ENCODE measurements around the gene DPP10.

The DPP10 gene

DNA sequence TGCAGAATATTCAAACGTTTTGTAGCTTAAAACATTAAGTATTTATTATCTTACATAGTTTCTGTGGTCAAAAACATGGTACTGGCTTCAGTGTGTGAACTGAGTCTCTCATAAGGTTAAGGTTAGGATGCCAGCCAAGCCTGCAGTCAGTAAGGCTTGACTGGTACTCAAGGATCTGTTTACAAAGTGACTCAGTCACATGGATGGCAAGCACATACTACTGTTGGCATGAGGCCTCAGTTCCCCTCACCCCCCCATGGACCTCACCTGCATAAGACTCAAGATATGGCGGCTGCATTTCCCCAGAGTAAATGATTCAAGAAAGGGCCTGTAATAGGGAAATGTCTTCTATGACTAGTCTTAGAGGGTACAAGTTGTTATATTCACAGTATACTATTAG is 1167.5 kb downstream of the DPP10 start:
- no peak for DNase-seq

DNA sequence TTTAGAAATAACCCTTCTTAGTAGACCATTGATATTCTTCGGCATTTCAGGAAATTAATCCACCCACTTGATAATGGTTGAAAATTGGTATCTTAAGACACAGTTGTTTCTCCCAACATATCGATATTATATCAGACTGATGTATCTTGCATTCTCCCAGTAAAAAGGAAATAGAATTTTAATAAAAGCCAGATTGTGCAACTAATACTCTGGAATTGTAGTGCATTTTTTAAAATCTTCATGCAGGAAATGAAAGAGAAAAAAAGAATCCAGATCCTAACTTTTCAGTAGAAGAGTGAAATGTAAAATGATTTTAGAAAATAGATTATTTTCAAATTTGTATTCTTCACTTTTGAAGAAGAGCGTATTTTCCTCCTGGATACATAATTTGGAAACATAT is 1168.4 kb downstream of the DPP10 start:
- DNase-seq: no peak

DNA sequence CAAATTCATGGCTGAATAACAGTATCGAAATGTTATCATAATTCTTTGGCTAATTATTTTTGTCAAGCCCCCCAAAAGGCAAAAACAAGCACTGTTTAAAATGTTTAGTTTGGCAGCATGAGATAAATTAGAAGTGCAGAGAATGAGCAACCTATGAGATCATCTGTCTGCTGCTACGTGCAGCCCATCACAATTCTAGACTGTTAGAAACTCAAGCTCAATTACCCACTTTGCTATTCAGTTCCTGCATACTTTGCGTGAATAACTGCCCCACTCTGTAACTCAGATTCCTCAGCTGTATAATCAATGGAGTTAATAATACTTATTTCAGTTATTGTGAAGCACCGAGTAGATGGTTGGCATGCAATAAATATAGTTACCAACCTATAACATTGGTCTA is 1181.9 kb downstream of the DPP10 start:
- no peak for DNase-seq

DNA sequence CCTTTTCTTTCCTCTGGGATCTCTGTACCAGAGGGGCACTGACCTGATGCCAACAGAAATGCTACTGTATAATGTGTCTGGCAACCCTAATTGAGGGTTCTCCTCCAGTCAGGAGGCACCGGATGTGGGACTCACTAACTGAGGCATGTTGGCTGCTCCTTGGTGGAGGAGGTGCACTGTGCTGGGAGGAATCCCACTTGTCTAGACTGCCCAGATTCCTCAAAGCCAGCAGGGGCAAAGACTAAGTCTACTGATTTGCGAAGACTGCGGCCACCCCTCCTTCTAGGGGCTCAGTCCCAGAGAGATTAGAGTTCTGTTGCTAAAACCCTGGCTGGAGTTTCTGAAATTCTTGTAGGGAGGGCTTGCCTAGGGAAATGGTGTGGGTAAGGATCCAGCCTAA is 1192.1 kb downstream of the DPP10 start:
- no peak for DNase-seq

DNA sequence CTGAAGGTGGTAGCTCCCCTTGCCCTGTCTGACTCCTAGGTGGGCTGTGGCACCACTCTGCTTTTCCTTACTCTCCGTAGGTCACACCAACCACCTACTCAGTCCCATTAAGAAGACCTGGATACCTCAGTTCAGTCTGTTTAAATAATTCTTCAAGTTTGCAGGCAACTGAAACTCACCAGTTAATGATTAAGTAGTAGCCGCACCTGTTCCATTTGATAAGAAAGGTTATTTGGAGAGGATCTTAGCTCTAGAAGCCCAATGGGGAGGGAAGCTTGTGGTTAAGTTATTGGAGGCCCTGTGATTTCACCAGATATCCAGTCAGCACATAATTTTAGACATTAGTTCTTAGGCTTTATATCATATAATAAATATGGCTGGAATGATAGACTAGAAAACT is 1193.0 kb downstream of the DPP10 start:
- no peak for DNase-seq

DNA sequence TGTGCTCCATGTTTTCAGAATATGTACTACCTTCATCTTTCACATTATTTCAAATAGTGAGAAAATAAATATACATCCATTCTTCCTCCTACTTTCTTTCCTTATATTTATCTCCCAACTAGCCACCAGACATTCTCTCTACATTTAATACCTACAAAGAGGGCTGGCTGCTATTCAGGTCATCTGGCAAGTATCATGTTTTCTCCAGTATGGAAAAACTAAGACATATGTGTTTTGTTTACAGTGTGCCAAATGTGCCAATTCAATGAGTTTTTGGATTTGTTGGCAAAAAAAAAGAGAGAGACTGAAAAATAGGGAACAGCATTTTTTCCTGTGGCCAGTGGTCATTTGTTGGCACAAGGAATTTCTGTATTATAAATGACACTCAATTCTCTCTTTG is 1207.3 kb downstream of the DPP10 start:
- no peak for DNase-seq

DNA sequence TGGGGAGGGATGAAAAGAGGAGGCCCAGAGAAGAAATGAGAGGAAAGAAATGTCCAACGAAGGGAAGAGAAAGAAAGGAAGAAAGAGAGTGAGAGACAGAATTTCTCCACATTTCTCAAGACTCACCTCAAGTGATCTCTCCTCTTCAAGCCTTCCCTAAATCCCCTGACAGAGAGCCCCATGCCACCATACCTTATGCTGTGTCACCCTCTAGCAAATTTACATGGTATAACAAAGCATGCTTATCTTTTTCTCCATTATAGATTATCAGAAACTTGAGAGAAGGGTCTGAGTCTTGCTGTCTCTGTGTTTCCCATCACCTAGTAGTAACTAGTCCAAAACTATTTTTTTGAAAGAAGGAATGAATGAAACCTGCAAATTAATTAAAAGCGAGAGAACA is 1208.4 kb downstream of the DPP10 start:
- DNase-seq: no peak

DNA sequence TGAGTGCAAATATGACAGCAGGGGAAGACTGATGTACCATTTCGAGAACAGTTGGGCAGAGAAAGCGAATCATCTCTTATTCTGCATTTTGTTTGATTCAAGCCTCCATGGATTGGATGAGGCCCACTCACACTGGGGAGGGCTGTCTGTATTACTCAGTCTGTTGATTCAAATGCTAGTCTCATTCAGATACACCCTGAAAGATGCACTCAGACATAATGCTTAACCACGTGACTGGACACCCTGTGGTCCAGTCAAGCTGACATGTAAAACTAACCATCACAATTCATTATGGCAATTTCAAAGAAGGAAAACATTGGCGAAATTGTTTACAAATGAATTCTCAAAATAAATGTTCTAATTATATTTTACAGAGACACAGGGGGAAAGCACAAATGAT is 1210.2 kb downstream of the DPP10 start:
- no peak for DNase-seq

DNA sequence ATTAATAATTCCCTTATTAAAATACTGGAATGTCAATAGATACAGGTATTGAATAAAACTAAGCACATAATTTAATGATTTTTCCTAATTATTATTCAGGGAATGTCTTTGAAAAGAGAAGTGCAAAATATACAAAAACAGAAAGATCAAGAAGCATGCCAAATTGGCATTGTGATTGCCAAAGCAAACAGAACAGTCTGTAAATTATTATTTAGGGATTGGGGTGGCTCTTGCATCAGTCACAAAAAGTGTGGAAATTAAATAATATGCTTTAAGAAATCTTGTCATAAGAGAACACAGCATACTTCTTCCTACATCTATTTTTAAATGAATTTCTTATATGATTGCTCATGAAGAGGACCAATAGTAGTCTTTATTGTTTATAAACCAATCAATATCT is 1211.9 kb downstream of the DPP10 start:
- DNase-seq: no peak

DNA sequence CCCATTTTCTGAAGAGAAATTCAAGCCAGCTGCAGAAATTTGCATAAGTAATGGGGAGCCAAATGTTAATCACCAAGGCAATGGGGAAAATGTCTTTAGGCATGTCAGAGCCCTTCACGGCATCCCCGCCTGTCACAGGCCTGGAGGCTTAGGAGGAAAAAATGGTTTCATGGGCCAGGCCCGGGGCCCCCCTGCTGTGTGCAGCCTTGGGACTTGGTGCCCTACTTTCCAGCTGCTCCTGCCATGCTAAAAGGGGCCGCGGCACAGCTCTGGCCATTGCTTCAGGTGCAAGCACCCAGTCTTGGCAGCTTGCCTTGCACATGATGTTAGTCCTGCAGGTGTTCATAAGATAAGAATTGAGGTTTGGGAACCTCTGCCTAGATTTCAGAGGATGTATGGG is 1235.7 kb downstream of the DPP10 start:
- DNase-seq: no peak

DNA sequence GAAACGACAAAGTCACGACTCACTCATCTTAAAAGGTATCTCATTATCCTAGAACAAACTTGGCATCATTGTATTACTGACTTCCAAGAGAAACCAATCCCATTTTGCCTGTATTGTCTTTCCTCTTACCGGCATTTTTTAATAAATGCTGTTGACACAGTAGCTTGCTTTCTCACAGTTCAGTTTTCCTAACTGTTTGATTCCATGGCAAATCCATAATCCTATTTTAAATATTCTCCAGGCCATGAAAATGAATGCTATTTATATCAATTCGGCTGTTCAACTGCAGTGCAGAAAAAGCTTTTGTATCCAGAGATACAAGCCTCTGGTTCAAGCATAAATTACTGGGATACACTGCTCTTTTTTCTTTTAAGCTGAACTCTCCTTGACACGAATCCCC is 1241.9 kb downstream of the DPP10 start:
- no peak for DNase-seq

DNA sequence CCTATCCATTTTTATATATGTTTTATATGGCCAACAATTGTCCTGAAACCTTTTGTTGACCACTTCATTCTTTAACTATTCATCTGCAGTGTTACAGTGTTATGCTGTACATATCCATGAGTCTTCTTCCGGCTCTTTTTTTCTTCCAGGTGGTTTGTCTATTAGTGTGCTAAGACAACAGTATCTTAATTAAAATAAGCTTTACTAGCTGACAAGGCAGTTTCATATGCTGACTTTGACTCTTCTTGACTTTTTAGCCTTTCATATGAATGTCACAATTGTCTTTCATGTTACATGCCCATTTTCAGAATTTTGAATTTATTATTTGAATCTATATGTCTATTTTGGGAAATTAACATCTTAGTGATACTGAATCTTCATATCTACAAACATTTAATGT is 1249.0 kb downstream of the DPP10 start:
- no peak for DNase-seq

DNA sequence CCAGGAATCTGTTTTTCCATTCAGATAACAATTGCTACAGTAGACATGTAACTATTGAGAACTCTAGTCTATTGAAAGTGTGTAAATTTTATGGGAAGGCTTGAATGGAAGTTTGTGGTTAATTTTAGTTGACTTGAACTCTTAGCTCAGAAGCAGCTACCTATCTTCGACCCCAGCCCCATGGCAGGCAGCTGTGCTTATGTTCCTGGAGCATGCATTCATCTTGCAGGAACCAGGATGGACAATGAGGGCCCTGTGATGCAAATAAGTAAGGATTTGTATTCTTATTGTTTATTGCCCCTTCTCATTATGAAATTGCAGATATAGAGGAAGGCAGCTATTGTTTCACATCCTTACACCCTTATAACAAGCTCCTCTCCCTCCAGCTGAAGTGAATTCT is 1252.2 kb downstream of the DPP10 start:
- no peak for DNase-seq

DNA sequence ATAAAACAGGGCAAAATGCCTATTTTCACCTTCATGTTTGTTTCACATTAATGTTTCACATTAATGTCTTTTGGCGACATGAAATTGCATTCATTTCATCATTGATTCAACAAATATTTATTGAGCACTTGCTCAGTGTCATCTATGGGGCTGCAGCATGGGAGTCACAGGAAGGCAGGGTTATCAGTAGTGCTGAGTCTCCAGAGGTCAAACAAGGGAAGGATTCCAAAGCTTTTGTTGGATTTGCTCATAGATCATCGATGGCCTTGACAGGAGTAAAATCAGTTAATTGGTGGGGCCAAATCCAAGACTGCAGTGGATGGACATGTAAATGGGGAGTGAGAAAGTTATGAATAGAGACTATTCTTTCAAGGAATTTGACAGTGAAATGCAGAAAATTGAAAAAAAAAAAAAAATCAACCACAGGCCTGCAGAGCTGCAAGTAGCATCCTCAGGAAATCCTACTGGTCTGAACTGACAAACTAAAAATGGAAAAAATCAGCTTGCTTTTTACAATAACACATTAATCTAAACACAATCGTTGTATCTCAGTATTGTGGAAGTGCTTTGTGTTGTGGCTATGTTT is 1290.8 kb downstream of the DPP10 start:
- DNase-seq: no peak

DNA sequence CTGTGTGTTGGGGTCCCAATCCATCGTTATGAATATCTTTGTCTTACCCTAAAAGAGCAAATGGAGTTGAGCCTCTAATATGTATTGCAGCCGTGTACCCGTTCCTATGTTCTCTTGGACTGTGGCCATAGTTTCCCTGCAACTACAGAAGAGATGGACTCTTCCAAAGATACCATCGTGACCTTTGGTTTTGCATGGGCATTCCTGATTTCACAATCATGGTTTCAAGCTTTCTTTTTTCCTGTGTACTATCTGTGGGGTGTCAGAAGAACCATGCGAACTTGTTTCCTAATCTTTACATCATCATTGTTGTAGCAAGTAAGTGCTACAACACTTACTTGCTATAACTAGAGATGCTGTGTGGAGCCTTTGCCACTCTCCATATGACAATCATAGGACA is 1295.7 kb downstream of the DPP10 start:
- no peak for DNase-seq

DNA sequence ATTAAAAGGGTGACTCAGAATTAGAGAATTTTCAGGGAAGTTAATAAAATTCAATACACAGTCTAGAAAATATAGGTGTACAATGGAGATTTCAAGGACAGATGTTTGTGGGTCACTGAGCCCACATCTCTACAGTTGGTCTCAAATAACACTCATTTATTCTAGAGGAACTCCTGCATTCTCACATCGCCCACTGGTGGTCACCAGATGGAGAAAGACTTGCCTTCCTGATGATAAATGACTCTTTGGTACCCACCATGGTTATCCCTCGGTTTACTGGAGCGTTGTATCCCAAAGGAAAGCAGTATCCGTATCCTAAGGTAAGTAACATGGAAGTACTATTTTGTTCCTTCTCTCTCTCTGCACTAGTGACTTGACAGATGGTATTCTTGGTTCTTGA is 1297.1 kb downstream of the DPP10 start:
- DNase-seq: no peak

DNA sequence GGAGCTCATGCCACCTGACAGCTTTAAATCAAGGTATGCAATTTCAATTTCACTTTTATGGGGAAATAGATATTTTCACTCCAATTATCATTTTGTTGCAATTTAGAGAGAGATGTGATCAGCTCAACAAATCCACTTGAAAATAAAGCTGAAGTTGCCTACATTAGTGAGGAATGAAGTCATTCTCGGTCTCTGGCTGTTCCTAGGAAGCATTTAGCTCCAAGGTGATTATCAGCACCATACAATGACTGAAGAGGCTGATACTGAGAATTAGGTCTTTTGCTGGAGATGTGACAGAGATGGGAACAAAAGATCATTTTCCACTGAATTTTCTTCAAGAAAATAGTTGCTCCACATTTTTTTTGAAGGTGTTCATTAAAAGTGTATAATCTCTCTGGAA is 1303.7 kb downstream of the DPP10 start:
- no peak for DNase-seq

DNA sequence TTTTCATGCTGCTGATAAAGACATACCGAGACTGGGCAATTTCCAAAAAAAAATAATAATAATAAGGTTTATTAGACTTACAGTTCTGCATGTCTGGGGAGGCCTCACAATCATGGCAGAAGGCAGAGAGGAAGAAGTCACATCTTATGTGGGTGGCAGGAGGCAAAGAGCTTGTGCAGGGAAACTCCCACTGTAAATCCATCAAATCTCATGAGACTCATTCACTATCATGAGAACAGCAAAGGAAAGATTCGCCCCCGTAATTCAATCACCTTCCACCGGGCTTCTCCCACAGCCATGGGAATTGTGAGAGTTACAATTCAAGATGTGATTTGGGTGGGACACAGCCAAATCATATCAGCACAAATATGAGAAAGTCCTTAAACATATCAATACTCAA is 1314.8 kb downstream of the DPP10 start:
- no peak for DNase-seq

DNA sequence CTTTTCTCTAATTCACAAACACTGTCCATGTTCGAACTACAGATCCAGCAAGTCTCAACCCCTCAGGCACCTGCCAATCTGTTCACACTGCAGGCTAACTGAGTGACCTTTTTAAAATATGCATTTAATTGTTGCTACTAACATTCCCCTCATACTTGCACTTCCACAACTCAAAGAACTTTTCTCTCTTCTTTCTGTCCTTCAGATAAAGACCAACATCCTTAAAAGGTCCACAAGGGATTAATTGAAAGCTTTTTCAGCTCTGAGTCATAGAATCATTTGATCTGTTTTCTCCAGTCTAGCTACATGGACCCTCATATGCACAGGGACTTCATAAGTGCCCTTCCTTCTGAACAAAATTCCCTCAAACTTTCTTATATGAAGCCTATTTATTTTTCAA is 1321.2 kb downstream of the DPP10 start:
- DNase-seq: no peak

DNA sequence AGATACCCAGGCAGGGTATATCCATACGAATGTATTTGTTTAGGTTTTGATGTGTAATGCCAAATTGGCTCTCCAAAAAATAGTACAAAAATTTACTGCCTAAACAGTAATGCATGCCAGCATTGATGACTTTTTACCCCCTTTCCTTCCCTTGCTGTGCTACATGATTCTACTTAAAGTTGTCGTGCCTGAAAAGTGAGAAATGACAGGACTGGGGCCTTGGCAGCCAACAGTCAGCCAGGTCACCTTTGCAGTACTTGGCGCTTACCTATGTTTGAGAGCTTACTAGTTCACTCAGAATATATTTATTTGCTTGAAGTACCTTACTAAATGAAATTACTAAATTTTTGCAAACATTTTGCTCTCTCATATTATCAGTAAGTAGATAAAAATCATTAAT is 1329.1 kb downstream of the DPP10 start:
- no peak for DNase-seq

DNA sequence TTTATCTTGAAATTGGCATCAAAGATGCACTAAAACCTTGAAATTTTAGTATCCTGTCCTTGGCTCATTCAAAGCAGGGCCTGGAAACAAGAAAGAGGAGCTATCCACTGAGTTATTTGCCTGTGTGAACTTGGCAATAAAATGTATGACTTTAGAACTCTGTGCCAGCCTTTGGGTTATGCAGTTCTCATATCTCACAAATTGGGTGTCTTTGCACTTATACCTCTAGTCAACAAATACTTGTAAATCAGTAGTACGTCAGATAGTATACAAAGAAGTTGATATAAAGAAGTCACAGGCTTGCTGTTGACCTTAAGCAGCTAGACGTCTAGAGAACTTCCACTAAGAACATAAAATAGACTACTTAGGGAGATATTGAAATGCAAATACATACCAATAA is 1331.9 kb downstream of the DPP10 start:
- DNase-seq: no peak

DNA sequence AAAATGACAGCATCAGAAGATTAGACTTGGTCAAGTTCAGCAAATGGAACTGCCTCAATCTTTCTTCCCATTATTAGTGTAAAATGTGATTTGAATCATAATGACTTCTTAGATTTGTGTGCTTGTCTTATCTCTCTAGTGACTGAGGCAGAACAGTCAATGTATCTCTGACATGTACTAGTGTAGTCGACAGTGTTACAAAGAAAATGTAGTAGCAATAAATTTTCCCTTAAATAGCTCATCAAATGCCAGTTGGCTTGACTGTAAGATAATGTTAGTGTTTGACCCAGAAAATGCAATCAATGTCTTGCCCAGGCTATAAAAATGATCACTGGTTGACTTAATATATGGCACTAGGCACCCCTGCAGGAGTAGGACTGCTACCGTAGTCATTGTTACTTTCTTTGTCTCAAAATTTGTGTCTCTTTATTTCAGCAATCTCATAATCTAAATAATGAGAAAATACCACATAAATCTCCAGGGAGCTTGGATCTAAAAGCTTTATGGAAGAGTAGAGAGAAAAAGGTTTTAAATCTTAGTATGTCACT is 1336.7 kb downstream of the DPP10 start:
- DNase-seq: no peak

DNA sequence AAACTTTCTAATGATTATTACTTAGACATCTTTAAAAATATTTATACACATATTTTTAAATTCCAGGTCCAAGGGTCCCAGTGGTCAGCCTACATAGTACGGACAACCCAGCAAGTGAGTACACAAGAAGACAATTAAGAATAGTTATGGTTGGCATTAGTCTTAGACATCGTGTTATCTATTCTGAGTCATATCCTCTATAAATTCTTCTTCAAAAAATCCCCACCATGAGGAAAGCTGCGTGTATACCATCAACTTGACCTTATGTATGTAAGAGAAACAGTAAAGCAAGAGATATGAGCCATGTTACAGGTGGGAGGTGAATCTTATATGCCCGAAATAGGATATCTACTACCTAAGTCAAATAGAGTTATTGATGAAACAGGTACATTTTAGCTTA is 1339.8 kb downstream of the DPP10 start:
- DNase-seq: no peak

DNA sequence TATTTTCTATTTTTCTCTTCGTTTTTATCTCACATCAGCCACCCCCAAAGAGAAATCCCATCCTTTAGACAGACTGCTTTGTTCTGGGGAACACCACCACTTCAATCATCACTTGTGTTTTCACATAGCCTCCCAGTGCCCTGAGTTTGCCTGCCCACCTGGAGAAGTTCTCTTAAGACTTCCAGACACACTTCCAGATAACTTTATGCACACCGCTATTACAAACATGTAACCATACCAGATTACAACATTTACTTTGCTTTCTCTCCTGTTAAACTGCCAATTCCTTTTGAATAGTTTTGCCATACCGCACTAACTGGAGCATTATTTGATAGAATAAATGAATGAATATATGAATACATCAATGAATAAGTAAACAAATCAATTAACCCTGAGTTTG is 1353.6 kb downstream of the DPP10 start:
- DNase-seq: no peak

DNA sequence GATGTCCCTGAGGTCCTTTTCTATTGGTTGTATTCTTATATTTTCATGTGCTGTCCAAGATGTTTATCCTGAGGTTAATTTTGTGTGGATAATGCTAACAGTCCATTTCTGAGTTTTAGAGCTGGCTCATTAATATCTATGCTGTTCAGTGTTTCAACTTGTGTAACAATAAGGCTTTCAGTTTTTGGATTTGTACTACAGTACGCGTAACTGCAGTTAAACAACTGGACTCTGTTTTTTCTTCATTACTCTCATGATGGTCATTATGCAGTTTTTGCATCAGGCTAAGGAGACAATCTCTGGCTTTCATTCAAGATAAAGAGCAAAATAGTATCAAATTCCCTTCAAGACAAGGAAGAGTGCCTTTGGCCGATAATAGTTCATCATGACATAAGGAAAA is 1364.8 kb downstream of the DPP10 start:
- DNase-seq: no peak

DNA sequence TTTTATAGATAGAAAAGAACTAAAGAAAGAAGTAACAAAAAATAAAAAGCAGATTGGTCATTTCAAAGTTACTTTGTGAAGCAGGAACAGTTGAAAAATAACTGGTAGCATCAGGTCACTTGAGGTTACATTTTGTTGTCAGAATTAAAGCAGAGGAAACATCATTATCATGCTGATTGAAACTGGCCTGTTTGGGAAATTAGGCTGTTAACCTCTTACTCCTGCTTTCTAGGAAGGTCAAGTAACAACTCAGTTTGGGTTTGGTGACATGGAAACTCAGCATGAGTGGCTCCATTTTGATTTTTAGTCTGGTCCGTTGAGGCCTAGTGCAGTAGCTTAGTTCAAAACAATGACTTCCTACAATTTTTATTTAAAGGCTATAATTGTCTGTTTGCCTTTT is 1383.5 kb downstream of the DPP10 start:
- no peak for DNase-seq

All from stimulated activated CD4-positive, alpha-beta T cell treated with anti-CD3 and anti-CD28 coated beads, Interleukin-4, amount 100 ng/mL, for 1 hour (primary cell).